Keratinocyte (primary cell): ENCODE results near the gene SLC38A1. TPM values are rescaled to one million over a fixed set of nuclear protein-coding genes. Genes with fewer than 3 reads are reported as not detected.

Experiments used
- DNase-seq: peaks from one replicate; pipeline ENCODE4 v3.0.0-alpha.2; 2011; ENCODE audit warnings: low read depth, missing footprints, low spot score
- FAIRE-seq: peaks from 2 replicates; lab custom pipeline; 2011; peaks lifted over from hg19 to GRCh38; lab: Jason Lieb, UNC
- H2AFZ ChIP-seq: 2 replicates; pipeline ENCODE4 v1.6.0; 2012; ENCODE audit warnings: low read length, control low read depth, inconsistent platforms; ENCODE audit not compliant: control insufficient read depth
- H3K27ac ChIP-seq: 2 replicates; pipeline ENCODE4 v1.5.1; 2011; ENCODE audit warnings: low read length; ENCODE audit not compliant: control insufficient read depth, insufficient read depth
- H3K27me3 ChIP-seq: 3 replicates; pipeline ENCODE4 v1.6.0; 2011; ENCODE audit warnings: low read length; ENCODE audit not compliant: control insufficient read depth, insufficient read depth; ENCODE audit errors: extremely low read depth
- H3K36me3 ChIP-seq, 2 experiments: 2 replicates in 1 of 2; 3 replicates in 1 of 2; pipeline ENCODE4 v1.5.1; 2011; ENCODE audit warnings: low read length in 2 of 2, mild to moderate bottlenecking in 1 of 2; ENCODE audit not compliant: control insufficient read depth in 2 of 2, insufficient read depth in 2 of 2; ENCODE audit errors: extremely low read depth in 1 of 2
- H3K4me1 ChIP-seq: 3 replicates; pipeline ENCODE4 v1.5.1; 2011; ENCODE audit warnings: low read length; ENCODE audit not compliant: control insufficient read depth, insufficient read depth; ENCODE audit errors: extremely low read depth
- H3K4me2 ChIP-seq: 3 replicates; pipeline ENCODE4 v1.6.0; 2011; ENCODE audit warnings: low read depth, low read length; ENCODE audit not compliant: control insufficient read depth, insufficient read depth; ENCODE audit errors: extremely low read depth
- H3K4me3 ChIP-seq, 3 experiments: fragments of 200-600 bp in 1 of 3; sonication (generic) in 1 of 3; 2 replicates in 2 of 3; 3 replicates in 1 of 3; pipeline ENCODE4 v1.5.1; 2011 to 2016; ENCODE audit warnings: low read length in 3 of 3, mild to moderate bottlenecking in 3 of 3, control low read depth in 2 of 3, inconsistent platforms in 1 of 3, low read depth in 1 of 3, mixed read lengths in 1 of 3, mixed run types in 1 of 3, moderate library complexity in 1 of 3; ENCODE audit not compliant: control insufficient read depth in 2 of 3, insufficient read depth in 2 of 3; ENCODE audit errors: extremely low read depth in 1 of 3
- H3K79me2 ChIP-seq: 2 replicates; pipeline ENCODE4 v1.6.0; 2012; ENCODE audit warnings: low read length; ENCODE audit not compliant: control insufficient read depth, insufficient read depth
- H3K9ac ChIP-seq: 3 replicates; pipeline ENCODE4 v1.6.0; 2011; ENCODE audit warnings: low read length; ENCODE audit not compliant: control insufficient read depth, insufficient read depth; ENCODE audit errors: extremely low read depth
- H3K9me1 ChIP-seq: 3 replicates; pipeline ENCODE4 v1.6.0; 2011; ENCODE audit warnings: low read length; ENCODE audit not compliant: control insufficient read depth, insufficient read depth; ENCODE audit errors: extremely low read depth
- H3K9me3 ChIP-seq: 2 replicates; pipeline ENCODE4 v1.5.1; 2012; ENCODE audit warnings: low read depth, low read length; ENCODE audit not compliant: control insufficient read depth
- H4K20me1 ChIP-seq: 3 replicates; pipeline ENCODE4 v1.6.0; 2011; ENCODE audit warnings: low read length; ENCODE audit not compliant: control insufficient read depth, insufficient read depth; ENCODE audit errors: extremely low read depth
- EZH2 ChIP-seq: IDR thresholded peaks from one replicate; pipeline ENCODE4 v1.6.1; 2012; ENCODE audit warnings: inconsistent platforms, mild to moderate bottlenecking, low read length, moderate library complexity
- dilution Hi-C: fragments of 300-500 bp; cut with MboI; formaldehyde crosslinking; loops from one replicate; pipeline ENCODE4 v1.7.0; 2020; ENCODE audit warnings: low sequenced_read_pairs; ENCODE audit not compliant: extremely low pct_ligation_motif_present
- polyA plus RNA-seq, 5 experiments: library from polyadenylated mRNA; depleted of rRNA in 3 of 5; stranded (reverse) in 3 of 5; stranded (forward) in 1 of 5; unstranded in 1 of 5; fragments of >200 nt; gene quantifications; 1 replicate in 1 of 5; 2 replicates in 3 of 5; 3 replicates in 1 of 5; pipeline versions ENCODE4 v1.2.1 to v1.2.3, GENCODE V29; 2011 to 2012; ENCODE audit warnings: missing spikeins in 2 of 5, low read depth in 1 of 5, low replicate concordance in 1 of 5
- TF ChIP-seq, protein P1 (sequence below), 3 experiments: IDR thresholded peaks in 1 of 3; conservative IDR thresholded peaks in 1 of 3; optimal IDR thresholded peaks in 1 of 3; 2 replicates in 2 of 3; 3 replicates in 1 of 3; pipeline versions ENCODE3 to v1.5.1; 2011; ENCODE audit warnings: low read length in 3 of 3, mild to moderate bottlenecking in 3 of 3, moderate library complexity in 2 of 3, control low read depth in 1 of 3, inconsistent platforms in 1 of 3; ENCODE audit not compliant: insufficient read depth in 2 of 3; ENCODE audit errors: extremely low read depth in 1 of 3

The SLC38A1 gene
- polyA plus RNA-seq, 1 donor (not counting 4 experiments of a cell fraction or from before 2014, with no cell fraction given), result 134 TPM

DNA sequence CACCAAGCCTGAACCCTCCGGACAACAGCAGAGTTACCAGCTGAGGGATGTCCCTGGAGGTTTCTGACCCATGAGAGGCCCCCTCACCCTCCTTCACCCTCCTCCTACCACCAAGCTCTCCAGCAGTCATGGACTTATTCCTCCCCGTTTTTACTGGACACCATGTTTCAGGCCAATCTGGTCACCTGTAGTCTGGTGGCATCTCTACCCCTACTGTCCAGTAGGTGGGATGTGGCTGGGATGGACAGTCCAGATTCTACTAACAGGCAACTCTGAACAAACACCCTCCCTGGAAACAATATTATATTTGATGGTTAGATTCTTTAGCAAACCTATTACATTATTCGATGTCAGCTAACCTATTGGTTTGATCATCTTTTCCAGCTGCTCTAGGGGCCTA is 83.2 kb downstream of the SLC38A1 start:
- DNase-seq (no peak), FAIRE-seq (no peak)
- Histone ChIP-seq H3K9ac (no peak overlapping the region), H3K27me3 (no peaks in the 10 kb centered on the region), H3K4me2 (no peak overlapping the region), H3K27ac (no peak overlapping the region), H4K20me1 (no peaks in the 10 kb centered on the region), H3K4me3 (no peak overlapping the region), H2AFZ (no peak overlapping the region), H3K79me2 (no peaks in the 10 kb centered on the region), H3K9me1 (no peaks in the 10 kb centered on the region), H3K4me1 (peaks cover 4% of the 10 kb centered on the region), H3K9me3 (no peaks in the 10 kb centered on the region), H3K36me3 (peaks cover 3 to 9% of the 10 kb centered on the region in 2 experiments)
- dilution Hi-C loops, result no loop called here
- TF ChIP-seq EZH2, result no peak
- TF ChIP-seq, protein P1, sequence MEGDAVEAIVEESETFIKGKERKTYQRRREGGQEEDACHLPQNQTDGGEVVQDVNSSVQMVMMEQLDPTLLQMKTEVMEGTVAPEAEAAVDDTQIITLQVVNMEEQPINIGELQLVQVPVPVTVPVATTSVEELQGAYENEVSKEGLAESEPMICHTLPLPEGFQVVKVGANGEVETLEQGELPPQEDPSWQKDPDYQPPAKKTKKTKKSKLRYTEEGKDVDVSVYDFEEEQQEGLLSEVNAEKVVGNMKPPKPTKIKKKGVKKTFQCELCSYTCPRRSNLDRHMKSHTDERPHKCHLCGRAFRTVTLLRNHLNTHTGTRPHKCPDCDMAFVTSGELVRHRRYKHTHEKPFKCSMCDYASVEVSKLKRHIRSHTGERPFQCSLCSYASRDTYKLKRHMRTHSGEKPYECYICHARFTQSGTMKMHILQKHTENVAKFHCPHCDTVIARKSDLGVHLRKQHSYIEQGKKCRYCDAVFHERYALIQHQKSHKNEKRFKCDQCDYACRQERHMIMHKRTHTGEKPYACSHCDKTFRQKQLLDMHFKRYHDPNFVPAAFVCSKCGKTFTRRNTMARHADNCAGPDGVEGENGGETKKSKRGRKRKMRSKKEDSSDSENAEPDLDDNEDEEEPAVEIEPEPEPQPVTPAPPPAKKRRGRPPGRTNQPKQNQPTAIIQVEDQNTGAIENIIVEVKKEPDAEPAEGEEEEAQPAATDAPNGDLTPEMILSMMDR (optimal IDR thresholded peaks at IDR 0.05 in 1 of 3, IDR thresholded peaks at IDR 0.05 in 1 of 3, conservative IDR thresholded peaks at IDR 0.05 in 1 of 3; ENCODE audit: extremely low read depth in 1 of 3, insufficient read depth in 2 of 3, low read length in 3 of 3), result no peak

DNA sequence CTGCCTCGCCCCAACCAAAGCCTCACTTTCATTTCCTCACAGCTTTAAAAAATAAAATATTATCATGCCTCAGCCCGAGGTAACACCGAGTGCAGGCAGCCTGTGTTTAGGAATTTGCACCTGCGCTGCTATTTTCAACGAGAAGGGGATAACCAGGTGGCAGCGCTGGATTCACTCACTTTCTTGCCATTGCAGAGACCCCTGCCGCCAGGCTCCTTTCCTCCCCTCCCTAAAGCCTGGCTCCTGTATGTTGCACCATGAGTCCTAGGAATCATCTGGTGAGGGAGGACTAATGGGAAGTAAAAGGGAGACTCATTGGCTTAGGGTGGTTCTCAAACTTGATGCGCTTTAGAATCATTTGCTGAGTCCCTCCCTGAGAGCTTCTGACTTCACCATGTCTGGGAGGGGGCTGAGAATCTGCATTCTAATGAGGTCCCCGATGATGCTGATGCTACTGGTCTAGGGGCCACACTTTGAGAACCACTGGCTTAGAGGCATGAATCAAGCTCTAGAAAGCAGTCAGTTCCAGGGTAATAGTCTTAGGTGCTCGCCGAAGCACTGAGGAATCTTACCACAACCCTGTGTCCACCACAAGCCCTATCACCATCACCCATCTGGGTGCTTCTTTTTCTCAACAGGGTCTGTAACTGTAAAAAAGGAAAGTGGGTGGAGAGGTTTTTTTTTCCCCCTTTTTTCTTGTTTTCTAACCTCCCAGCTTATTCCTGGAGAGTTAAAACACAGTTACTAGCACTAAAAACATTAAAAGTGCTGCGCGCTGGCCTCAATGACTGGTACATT is 83.8 kb downstream of the SLC38A1 start:
- no peak overlapping the region for H3K4me3 ChIP-seq
- dilution Hi-C loops, result no loop called here
- H3K4me2 ChIP-seq, result no peak overlapping the region
- TF ChIP-seq, protein P1 (optimal IDR thresholded peaks at IDR 0.05 in 1 of 3, IDR thresholded peaks at IDR 0.05 in 1 of 3, conservative IDR thresholded peaks at IDR 0.05 in 1 of 3; ENCODE audit: extremely low read depth in 1 of 3, insufficient read depth in 2 of 3, low read length in 3 of 3), result no peak
- TF ChIP-seq EZH2, result no peak
- DNase-seq (no peak), FAIRE-seq (no peak)
- no peaks in the 10 kb centered on the region for H3K9me1 ChIP-seq
- peaks cover 4% of the 10 kb centered on the region for H3K4me1 ChIP-seq
- H3K9me3 ChIP-seq, result no peaks in the 10 kb centered on the region
- H2AFZ ChIP-seq, result no peak overlapping the region
- H4K20me1 ChIP-seq, result no peaks in the 10 kb centered on the region
- no peaks in the 10 kb centered on the region for H3K79me2 ChIP-seq
- H3K36me3 ChIP-seq, result peaks cover 3 to 9% of the 10 kb centered on the region in 2 experiments
- no peaks in the 10 kb centered on the region for H3K27me3 ChIP-seq
- no peak overlapping the region for H3K9ac ChIP-seq
- H3K27ac ChIP-seq, result no peak overlapping the region
